Neural cell (in vitro differentiated cells): ENCODE measurements around the gene STARD10.

Experiments used
- EZH2 ChIP-seq: fragments of 200-600, 300-800 bp; shearing (Covaris generic), sonication (generic); IDR thresholded peaks from 2 replicates; pipeline ENCODE4 v1.6.1; 2014; ENCODE audit warnings: antibody characterized with exemption, low read length, borderline replicate concordance, mild to moderate bottlenecking; ENCODE audit not compliant: insufficient read depth, poor library complexity, severe bottlenecking
- TAF1 ChIP-seq: IDR thresholded peaks from 2 replicates; pipeline ENCODE4 v1.6.1; 2012; ENCODE audit warnings: low read depth

DNA sequence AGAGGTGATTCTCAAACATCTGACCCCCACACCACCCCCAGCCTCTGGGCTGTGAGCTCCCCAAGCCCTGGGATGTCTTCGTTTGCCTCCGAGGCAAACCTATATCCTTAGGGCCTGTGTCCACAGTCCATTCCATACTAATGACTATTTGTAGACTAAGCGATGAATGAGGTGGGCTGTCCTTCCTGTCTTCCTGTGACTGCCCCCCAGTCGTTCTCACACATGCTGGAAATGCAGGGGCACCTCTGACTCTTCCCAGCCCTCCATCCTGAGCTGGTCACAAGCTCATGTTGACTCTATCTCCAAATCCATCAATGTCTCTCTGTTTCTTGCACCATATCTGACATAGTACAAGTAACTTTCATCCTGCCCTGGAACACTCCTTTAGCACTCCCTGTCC is 25.1 kb upstream of the STARD10 start:
- TF ChIP-seq TAF1 (no peak), EZH2 (no peak)
